ENCODE measurements around the gene FEM1B.

The FEM1B gene

DNA sequence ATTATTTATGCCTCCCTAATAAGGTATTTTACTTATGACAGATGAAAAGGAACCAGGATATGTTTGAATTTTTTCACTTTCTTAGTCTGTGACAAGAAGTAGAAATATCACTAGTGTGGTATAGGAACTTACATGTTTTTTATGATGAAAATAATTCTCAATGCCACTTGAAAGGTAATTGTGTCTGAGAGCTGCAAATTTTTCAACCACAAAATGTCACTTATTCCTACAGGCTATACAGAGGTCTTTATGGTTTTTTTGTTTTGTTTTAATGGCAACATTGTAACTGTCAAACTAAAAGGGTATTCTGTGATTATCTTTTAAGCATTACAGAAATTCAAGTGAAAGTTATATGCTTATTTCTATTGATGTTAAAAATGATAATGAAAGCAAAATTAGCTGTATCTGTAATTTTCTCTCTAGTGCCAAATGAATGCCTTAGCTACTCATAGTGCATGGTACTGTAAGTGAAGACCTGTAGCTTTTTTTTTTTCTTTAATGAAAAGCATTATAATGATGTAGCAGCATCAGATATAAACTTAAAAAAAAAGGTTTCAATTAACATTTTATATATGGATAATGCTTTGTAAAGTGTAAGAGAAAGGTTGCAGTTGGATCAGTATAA, 14.7 kb downstream of the FEM1B start:
- no peak overlapping the region for H3K4me3 ChIP-seq (ENCODE audit: low read depth, low read length)
- DNase-seq (ENCODE audit: low read depth), result no peak
- TF ChIP-seq, protein P1, sequence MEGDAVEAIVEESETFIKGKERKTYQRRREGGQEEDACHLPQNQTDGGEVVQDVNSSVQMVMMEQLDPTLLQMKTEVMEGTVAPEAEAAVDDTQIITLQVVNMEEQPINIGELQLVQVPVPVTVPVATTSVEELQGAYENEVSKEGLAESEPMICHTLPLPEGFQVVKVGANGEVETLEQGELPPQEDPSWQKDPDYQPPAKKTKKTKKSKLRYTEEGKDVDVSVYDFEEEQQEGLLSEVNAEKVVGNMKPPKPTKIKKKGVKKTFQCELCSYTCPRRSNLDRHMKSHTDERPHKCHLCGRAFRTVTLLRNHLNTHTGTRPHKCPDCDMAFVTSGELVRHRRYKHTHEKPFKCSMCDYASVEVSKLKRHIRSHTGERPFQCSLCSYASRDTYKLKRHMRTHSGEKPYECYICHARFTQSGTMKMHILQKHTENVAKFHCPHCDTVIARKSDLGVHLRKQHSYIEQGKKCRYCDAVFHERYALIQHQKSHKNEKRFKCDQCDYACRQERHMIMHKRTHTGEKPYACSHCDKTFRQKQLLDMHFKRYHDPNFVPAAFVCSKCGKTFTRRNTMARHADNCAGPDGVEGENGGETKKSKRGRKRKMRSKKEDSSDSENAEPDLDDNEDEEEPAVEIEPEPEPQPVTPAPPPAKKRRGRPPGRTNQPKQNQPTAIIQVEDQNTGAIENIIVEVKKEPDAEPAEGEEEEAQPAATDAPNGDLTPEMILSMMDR (conservative IDR thresholded peaks at IDR 0.05; ENCODE audit: low read depth, low read length), result no peak

DNA sequence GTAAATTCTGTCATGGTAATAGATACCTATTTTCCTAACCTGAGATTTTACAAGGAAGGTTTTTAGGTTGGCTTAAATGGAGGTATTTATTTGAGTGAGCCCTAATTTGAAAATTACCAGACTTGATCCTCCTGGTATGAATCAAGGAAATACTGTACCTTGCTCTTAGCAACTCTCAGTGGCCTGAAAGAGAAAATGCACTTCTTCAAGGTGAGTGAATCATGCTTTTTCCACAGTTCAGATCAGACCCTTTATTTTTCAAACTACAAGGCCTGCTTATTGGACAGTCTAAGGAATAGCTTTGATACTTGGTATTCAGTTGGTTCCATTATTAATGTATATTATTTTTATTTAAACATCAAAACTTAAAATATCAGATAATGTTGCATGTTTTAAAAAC, 15.4 kb downstream of the FEM1B start:
- TF ChIP-seq, protein P1 (conservative IDR thresholded peaks at IDR 0.05; ENCODE audit: low read depth, low read length), result no peak
- DNase-seq (ENCODE audit: low read depth), result no peak
- H3K4me3 ChIP-seq (ENCODE audit: low read depth, low read length), result no peak overlapping the region

DNA sequence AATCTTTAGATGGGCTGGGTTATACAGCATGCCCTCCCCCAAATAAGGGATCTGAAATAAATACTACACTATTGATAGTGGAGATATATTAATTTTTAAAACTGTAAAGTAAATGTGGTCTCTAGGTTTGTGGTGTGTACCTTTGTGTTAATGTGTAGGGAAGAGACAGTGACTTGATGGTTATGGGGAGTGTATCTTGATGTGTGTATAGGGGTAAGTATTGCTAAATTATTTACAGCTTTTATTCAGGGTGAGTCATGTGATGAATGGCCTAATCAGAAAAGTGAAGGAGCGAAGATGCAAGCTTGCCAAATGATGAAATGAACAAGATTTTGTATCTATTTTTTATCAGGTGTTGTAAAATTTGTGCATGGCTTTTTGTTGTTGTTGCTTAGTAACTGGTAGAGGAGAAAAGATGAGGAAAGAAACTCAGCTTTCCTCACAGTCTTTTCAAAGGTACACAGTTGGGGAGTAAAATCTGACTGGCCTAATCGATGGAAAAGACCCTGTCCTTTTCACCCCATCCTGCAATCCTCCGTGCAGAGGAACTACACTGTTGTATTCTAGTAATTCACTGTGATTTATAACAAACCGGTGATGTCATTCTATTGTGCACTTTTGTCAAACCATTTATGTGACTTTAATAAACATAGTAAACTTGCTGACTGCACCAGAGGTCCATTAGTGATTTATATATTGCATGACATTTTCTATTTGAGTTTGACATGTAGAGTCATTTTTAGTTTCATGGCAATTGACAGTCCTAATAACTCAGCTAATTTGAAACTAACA, 17.7 kb downstream of the FEM1B start:
- TF ChIP-seq, protein P1 (conservative IDR thresholded peaks at IDR 0.05; ENCODE audit: low read depth, low read length), result no peak
- no peak for DNase-seq (ENCODE audit: low read depth)
- H3K4me3 ChIP-seq (ENCODE audit: low read depth, low read length), result no peak overlapping the region

DNA sequence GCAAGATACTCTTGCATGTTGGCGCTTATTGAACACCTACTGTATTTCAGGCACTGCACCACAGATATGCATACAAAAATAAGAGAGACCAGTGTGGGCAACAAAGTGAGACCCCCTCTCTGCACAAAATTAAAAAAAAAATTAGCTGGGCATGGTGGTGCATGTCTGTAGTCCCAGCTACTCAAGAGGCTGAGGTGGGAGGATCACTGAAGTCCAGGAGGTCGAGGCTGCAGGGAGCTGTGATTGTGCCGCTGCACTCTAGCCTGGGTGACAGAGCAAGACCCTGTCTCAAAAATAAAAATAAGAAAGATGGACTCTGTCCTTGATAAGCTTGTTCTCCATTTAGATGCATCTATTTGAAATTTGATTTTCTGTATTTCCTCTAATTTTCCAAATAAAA, 20.8 kb downstream of the FEM1B start:
- no peak for DNase-seq (ENCODE audit: low read depth)
- TF ChIP-seq, protein P1 (conservative IDR thresholded peaks at IDR 0.05; ENCODE audit: low read depth, low read length), result no peak
- no peak overlapping the region for H3K4me3 ChIP-seq (ENCODE audit: low read depth, low read length)

DNA sequence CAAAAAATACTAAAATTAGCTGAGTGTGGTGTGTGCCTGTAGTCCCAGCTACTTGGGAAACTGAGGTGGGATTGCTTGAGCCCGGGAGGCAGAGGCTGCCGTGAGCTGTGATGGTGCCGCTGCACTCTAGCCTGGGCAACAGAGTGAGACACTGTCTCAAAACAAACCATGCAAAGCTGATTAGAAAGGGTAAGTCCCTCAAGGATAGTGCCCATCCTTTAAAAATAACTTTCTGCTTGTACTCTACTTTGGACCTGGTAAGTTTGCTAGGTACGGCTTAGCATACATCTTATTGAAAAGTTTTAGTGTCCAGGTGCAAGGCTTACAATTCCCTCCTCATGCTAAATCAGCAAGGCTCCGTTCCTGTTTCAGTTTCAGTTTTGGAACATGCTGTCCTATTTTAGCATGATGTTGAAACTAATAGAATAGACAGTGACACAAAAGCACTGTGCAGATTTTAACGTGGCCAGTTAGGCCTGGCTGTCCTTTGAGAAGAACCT, 21.4 kb downstream of the FEM1B start:
- no peak overlapping the region for H3K4me3 ChIP-seq (ENCODE audit: low read depth, low read length)
- TF ChIP-seq, protein P1 (conservative IDR thresholded peaks at IDR 0.05; ENCODE audit: low read depth, low read length), result no peak
- DNase-seq (ENCODE audit: low read depth), result peak; percentile 55

DNA sequence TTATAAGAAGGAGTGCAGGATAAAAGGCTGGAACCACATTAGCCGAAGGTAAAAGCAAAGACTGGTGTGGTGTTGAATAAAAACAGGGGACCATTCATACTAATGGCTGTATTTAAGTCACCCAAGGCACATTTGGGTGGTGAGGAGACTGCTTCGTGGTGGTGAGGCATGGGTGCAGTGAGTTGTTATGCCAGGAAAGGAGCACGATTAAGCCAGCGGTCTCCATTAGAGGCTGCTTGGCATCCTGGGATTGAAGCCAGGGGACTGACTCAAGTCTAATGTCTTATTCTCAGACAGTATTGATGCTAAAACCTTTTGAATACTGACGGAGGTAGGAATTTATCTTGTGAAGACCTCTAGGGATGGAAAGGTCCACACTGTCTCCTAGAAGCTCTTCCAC, 21.9 kb downstream of the FEM1B start:
- DNase-seq (ENCODE audit: low read depth), result no peak
- H3K4me3 ChIP-seq (ENCODE audit: low read depth, low read length), result no peak overlapping the region
- TF ChIP-seq, protein P1 (conservative IDR thresholded peaks at IDR 0.05; ENCODE audit: low read depth, low read length), result no peak

All from choroid plexus epithelial cell (primary cell).